Left ventricle myocardium inferior (tissue), 1 donor: Measurements from ENCODE around the gene BST2. TPM values are rescaled to one million over a fixed set of nuclear protein-coding genes. Genes with fewer than 3 reads are reported as not detected.
A peak's percentile ranks its signal among the peaks of the same experiment; 100 is the strongest.

Experiments
- DNase-seq: peaks from one replicate; pipeline ENCODE4 v3.0.0-alpha.2; 2020
- H3K27ac ChIP-seq: fragments of 200-600 bp; replicated peaks from 2 replicates; pipeline ENCODE4 v1.8.0; 2021
- H3K27me3 ChIP-seq: fragments of 200-600 bp; 2 replicates; pipeline ENCODE4 v1.8.0; 2021; ENCODE audit warnings: low read depth
- H3K36me3 ChIP-seq: fragments of 200-600 bp; 2 replicates; pipeline ENCODE4 v1.8.0; 2021
- H3K4me1 ChIP-seq: fragments of 200-600 bp; 2 replicates; pipeline ENCODE4 v1.8.0; 2021
- H3K4me3 ChIP-seq: fragments of 200-600 bp; 2 replicates; pipeline ENCODE4 v1.8.0; 2021; ENCODE audit warnings: mild to moderate bottlenecking, moderate library complexity
- H3K9me3 ChIP-seq: fragments of 200-600 bp; replicated peaks from 2 replicates; pipeline ENCODE4 v1.8.0; 2021
- CTCF ChIP-seq: fragments of 200-600 bp; IDR thresholded peaks from 2 replicates; pipeline ENCODE4 v1.8.0; 2021; ENCODE audit warnings: antibody characterized with exemption, mild to moderate bottlenecking, borderline replicate concordance
- intact Hi-C: fragments of 100-400 bp; cut with micrococcal nuclease; formaldehyde crosslinking; loops from one replicate; pipeline ENCODE4 v1.11.0; 2022
- total RNA-seq: library from RNA; stranded (reverse); fragmentation: NEBNext Ultra II Directional; extraction: Animal tissue kit (Norgen Biotek cat#: 25700); gene quantifications from one replicate; pipeline ENCODE4 v1.2.1, GENCODE V29; 2021
- donor health status: DM: no; HTN: yes; CAD: no; lungs with severe emphysema.

BST2 gene
- total RNA-seq, 1 donor from 2014 or later, result 42.2 TPM

GRCh38 chr19:17391371-17392151, 13.9 kb downstream of the BST2 start:
- no peak for DNase-seq
- TF ChIP-seq CTCF, result peak; percentile 37
- Histone ChIP-seq H3K9me3 (peaks cover 12% of the 10 kb centered on the region), H3K4me3 (peak overlapping the region; percentile 64), H3K4me1 (peaks cover 33% of the 10 kb centered on the region), H3K27ac (no peak overlapping the region), H3K36me3 (no peaks in the 10 kb centered on the region), H3K27me3 (peaks cover 48% of the 10 kb centered on the region)
- intact Hi-C loops, result no loop called here

- peak; percentile 89 for DNase-seq
- peaks cover 48% of the 10 kb centered on the region for H3K27me3 ChIP-seq
- peaks cover 35% of the 10 kb centered on the region for H3K4me1 ChIP-seq
- H3K4me3 ChIP-seq, result peak overlapping the region; percentile 64
- intact Hi-C loops, result no loop called here
- H3K27ac ChIP-seq, result peak overlapping the region; percentile 30
- H3K9me3 ChIP-seq, result peaks cover 12% of the 10 kb centered on the region
- TF ChIP-seq CTCF, result peak; percentile 79
- no peaks in the 10 kb centered on the region for H3K36me3 ChIP-seq
Measured at GRCh38 chr19:17390665-17391370, 14.6 kb downstream of the BST2 start.

GRCh38 chr19:17389957-17390664, 15.3 kb downstream of the BST2 start:
- no peak for TF ChIP-seq CTCF
- no peak overlapping the region for H3K27ac ChIP-seq
- intact Hi-C loops, result loop anchor here (10.0 kb wide), 1 partner anchor 95 kb away; no protein-coding TSS in a partner anchor
- no peak for DNase-seq
- H3K27me3 ChIP-seq, result peaks cover 46% of the 10 kb centered on the region
- H3K36me3 ChIP-seq, result no peaks in the 10 kb centered on the region
- H3K4me1 ChIP-seq, result peaks cover 38% of the 10 kb centered on the region
- H3K9me3 ChIP-seq, result peaks cover 12% of the 10 kb centered on the region
- peak overlapping the region; percentile 64 for H3K4me3 ChIP-seq

GRCh38 chr19:17389288-17389687, 16.1 kb downstream of the BST2 start:
- Histone ChIP-seq H3K4me3 (no peak overlapping the region), H3K4me1 (peaks cover 30% of the 10 kb centered on the region), H3K36me3 (no peaks in the 10 kb centered on the region), H3K27me3 (peaks cover 38% of the 10 kb centered on the region), H3K27ac (no peak overlapping the region), H3K9me3 (peaks cover 12% of the 10 kb centered on the region)
- intact Hi-C loops, result loop anchor here (10.0 kb wide), 1 partner anchor 94 kb away; no protein-coding TSS in a partner anchor
- no peak for TF ChIP-seq CTCF
- DNase-seq, result no peak

GRCh38 chr19:17385878-17386611, 19.4 kb downstream of the BST2 start:
- no peak overlapping the region for H3K27ac ChIP-seq
- peaks cover 7% of the 10 kb centered on the region for H3K27me3 ChIP-seq
- peak; percentile 56 for DNase-seq
- H3K4me1 ChIP-seq, result peaks cover 26% of the 10 kb centered on the region
- H3K4me3 ChIP-seq, result no peak overlapping the region
- intact Hi-C loops, result loop anchor here (2.0 to 10.0 kb wide), 2 partner anchors 39 to 91 kb away; no protein-coding TSS in a partner anchor
- no peaks in the 10 kb centered on the region for H3K36me3 ChIP-seq
- peaks cover 12% of the 10 kb centered on the region for H3K9me3 ChIP-seq
- peak; percentile 94 for TF ChIP-seq CTCF
